Lung (tissue), 12 donors: Measurements from ENCODE around the gene GNA12. TPM values are rescaled to one million over a fixed set of nuclear protein-coding genes. Genes with fewer than 3 reads are reported as not detected.

Experiments used
- ATAC-seq: fragments of 200-7000 bp; cut with Tn5 transposase; one replicate; pipeline ENCODE4 v1.9.1; 2020; ENCODE audit warnings: moderate number of reproducible peaks; ENCODE audit not compliant: insufficient read depth, low FRiP score
- DNase-seq, 3 donors: peaks; one replicate each; pipeline ENCODE4 v3.0.0-alpha.2; 2013 to 2017
- H3K27ac ChIP-seq, 2 donors: one replicate each; pipeline ENCODE4 v1.5.1; 2013; ENCODE audit warnings: mild to moderate bottlenecking in 2 of 2, moderate library complexity in 2 of 2, control low read depth in 1 of 2, inconsistent platforms in 1 of 2, low read depth in 1 of 2, low read length in 1 of 2
- H3K27me3 ChIP-seq, 3 donors: one replicate each; pipeline ENCODE4 v1.5.1; 2013; ENCODE audit warnings: low read length in 2 of 3; ENCODE audit not compliant: control insufficient read depth in 3 of 3, insufficient read depth in 3 of 3
- H3K36me3 ChIP-seq, 4 donors: one replicate each; pipeline ENCODE4 v1.5.1; 2013; ENCODE audit warnings: low read length in 4 of 4, mild to moderate bottlenecking in 1 of 4, moderate library complexity in 1 of 4; ENCODE audit not compliant: control insufficient read depth in 4 of 4, insufficient read depth in 4 of 4
- H3K4me1 ChIP-seq, 5 donors: one replicate each; pipeline ENCODE4 v1.5.1; 2013; ENCODE audit warnings: low read length in 5 of 5, mild to moderate bottlenecking in 2 of 5, moderate library complexity in 1 of 5; ENCODE audit not compliant: control insufficient read depth in 5 of 5, insufficient read depth in 5 of 5
- H3K4me3 ChIP-seq: one replicate; pipeline ENCODE4 v1.5.1; 2013; ENCODE audit warnings: mild to moderate bottlenecking, control low read depth, moderate library complexity
- H3K9ac ChIP-seq, 2 donors: one replicate each; pipeline ENCODE4 v1.5.1; 2013; ENCODE audit warnings: low read length in 2 of 2, control low read depth in 1 of 2; ENCODE audit not compliant: insufficient read depth in 1 of 2
- H3K9me3 ChIP-seq, 4 donors: one replicate each; pipeline ENCODE4 v1.5.1; 2013; ENCODE audit warnings: low read length in 3 of 4, mild to moderate bottlenecking in 1 of 4, moderate library complexity in 1 of 4; ENCODE audit not compliant: control insufficient read depth in 4 of 4, insufficient read depth in 3 of 4
- WGBS, 2 donors: extraction: QIAGEN DNeasy Blood & Tissue Kit; methylation state at CpG; one replicate each; pipeline ENCODE4 v1.1.7; 2013; 5-methylcytosine and 5-hydroxymethylcytosine counted together
- polyA plus RNA-seq, 2 donors: library from polyadenylated mRNA; stranded (reverse); fragments of 200-250 nt; gene quantifications; one replicate each; pipeline ENCODE4 v1.2.1, GENCODE V29; 2013
- total RNA-seq, 2 donors: library from RNA; depleted of rRNA in 1 of 2; stranded (reverse); fragments of >200 nt in 1 of 2; gene quantifications; one replicate each; pipeline ENCODE4 v1.2.1, GENCODE V29; 2014 to 2021
- TF ChIP-seq, protein P1 (sequence below): IDR thresholded peaks from 2 replicates; pipeline ENCODE4 v1.5.1; 2012; ENCODE audit warnings: mild to moderate bottlenecking; ENCODE audit errors: control extremely low read depth, extremely low read depth
- donor health status: control.
- donor health status: control.
- donor health status: Bipolar disorder and iron deficiency.
- donor health status: healthy.
- donor health status: DM: yes; HTN: yes; CAD: no.

The GNA12 gene
- total and polyA plus RNA-seq, 4 donors, result 11.0 to 51.9 (median 33.5) TPM

DNA sequence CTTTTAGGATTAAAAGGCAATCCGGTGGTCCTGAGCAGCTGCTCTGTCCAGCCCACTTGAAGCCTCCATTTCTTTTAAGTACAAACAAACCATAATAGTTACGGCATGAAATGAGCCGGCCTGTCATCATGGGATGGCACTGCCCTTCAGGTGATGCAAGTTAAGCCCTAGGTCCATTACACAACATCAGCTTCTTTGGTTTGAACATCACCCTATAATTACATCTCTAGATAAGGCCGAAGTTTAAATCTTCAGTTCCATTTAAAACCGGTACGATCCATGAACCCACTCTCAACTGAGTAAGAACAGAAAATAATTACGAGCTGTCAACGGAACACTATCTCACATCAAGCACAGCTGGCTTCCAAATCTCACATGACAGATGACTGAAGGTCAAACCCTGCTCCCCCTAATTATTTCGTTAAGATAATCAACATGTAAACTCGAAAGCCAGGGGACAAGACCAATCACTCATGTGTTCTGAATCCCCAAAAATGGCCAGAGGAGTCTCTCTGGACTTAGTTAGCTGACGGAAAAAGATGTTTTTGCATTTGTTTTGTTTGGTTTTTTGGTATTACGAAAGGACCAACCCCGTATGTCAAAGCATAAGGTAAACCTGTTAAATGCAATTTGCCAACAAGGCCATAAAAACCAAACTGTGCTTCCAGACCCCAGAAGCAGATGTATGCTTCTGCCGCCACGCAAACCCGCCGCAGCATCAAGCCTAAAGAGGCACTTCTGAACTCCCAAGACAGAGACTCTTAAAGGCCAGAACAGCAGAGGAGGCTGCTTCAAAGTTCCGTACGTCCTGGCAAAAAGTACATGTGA, 10.8 kb downstream of the GNA12 start:
- H3K4me3 ChIP-seq, result no peak overlapping the region
- H3K9me3 ChIP-seq, result no peaks in the 10 kb centered on the region
- no peak overlapping the region for H3K9ac ChIP-seq
- DNase-seq, result no peak
- no peaks in the 10 kb centered on the region for H3K27me3 ChIP-seq
- peaks cover 4 to 7% (median 5%) of the 10 kb centered on the region in 4 donors for H3K36me3 ChIP-seq
- 86 to 88% methylated on average over 19 of the region's 19 CpGs for WGBS, 2 donors
- TF ChIP-seq, protein P1, sequence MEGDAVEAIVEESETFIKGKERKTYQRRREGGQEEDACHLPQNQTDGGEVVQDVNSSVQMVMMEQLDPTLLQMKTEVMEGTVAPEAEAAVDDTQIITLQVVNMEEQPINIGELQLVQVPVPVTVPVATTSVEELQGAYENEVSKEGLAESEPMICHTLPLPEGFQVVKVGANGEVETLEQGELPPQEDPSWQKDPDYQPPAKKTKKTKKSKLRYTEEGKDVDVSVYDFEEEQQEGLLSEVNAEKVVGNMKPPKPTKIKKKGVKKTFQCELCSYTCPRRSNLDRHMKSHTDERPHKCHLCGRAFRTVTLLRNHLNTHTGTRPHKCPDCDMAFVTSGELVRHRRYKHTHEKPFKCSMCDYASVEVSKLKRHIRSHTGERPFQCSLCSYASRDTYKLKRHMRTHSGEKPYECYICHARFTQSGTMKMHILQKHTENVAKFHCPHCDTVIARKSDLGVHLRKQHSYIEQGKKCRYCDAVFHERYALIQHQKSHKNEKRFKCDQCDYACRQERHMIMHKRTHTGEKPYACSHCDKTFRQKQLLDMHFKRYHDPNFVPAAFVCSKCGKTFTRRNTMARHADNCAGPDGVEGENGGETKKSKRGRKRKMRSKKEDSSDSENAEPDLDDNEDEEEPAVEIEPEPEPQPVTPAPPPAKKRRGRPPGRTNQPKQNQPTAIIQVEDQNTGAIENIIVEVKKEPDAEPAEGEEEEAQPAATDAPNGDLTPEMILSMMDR, result no peak
- H3K4me1 ChIP-seq, result peaks cover 0 to 25% (median 6%) of the 10 kb centered on the region in 5 donors
- no peak for ATAC-seq
- no peak overlapping the region for H3K27ac ChIP-seq

DNA sequence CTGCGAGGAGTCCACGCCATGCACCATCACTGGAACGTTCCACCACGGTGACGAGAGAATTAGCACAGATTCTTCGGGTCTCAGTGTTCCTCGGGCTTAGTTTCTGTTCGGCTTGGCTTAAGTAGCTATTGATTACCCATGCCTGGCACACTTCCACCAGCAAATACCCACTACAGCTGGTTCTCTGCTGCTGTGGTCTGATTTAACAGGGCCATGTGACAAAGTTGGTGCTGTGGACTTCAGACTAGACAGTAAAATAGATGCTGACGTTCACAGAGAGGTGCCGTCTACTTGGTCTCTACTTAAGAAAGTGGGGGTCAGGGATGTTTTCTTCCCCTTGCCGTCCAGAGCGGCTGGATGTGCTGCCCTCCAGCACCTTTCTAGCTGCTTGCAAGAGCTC, 11.6 kb downstream of the GNA12 start:
- WGBS, 2 donors, result 89 to 95% methylated on average over 12 of the region's 12 CpGs
- TF ChIP-seq, protein P1, result no peak
- H3K27me3 ChIP-seq, result no peaks in the 10 kb centered on the region
- no peak overlapping the region for H3K27ac ChIP-seq
- H3K4me3 ChIP-seq, result no peak overlapping the region
- H3K4me1 ChIP-seq, result peaks cover 0 to 24% (median under 1%) of the 10 kb centered on the region in 5 donors
- H3K36me3 ChIP-seq, result peaks cover 4 to 7% (median 5%) of the 10 kb centered on the region in 4 donors
- H3K9me3 ChIP-seq, result no peaks in the 10 kb centered on the region
- no peak overlapping the region for H3K9ac ChIP-seq
- ATAC-seq, result no peak
- DNase-seq, result peak in 1 of 3 donors; percentile 43

DNA sequence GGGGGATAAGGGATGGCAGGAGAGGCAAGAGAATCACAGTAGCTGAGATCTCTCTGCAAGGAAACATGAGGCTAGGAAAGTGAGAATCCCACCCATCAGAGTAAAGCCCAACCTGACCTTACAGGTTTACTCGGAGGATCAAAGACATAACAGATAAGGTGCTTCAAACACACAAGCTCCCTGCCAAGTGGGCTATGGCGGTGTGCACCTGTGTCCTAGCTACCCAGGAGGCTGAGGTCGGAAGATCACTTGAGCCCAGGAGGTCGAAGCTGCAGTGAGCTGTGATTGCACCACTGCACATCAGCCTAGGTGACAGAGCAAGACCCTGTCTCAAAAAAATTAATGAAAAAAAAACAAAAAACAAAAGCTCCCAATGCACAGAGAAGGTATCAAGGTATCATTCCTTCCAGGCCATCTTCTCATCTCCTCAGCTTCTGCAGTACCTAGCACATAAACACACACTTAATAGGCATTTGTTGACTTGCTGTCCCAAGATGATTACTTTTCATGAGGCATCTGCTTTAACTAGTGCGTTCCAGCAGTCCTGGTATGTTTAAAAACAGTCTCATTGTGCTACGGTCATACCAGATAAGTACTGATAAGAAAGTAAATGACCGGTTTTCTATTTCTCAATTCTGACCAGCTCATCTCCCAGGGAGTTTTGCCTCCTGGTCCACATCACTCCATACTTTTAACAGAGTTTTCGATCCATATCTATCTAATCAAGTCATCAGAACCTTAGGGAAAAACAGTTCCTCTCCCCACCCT, 13.3 kb downstream of the GNA12 start:
- Histone ChIP-seq H3K27ac (no peak overlapping the region), H3K9me3 (no peaks in the 10 kb centered on the region), H3K36me3 (peaks cover 0 to 7% (median 5%) of the 10 kb centered on the region in 4 donors), H3K9ac (no peak overlapping the region), H3K27me3 (no peaks in the 10 kb centered on the region), H3K4me1 (peaks cover 0 to 26% (median 2%) of the 10 kb centered on the region in 5 donors), H3K4me3 (no peak overlapping the region)
- TF ChIP-seq, protein P1, result no peak
- WGBS, 2 donors, result 76 to 90% methylated on average over 8 of the region's 8 CpGs
- DNase-seq (no peak), ATAC-seq (no peak)
